Esophagus squamous epithelium (tissue), 4 donors: ENCODE data around the gene TSPAN15.

Source experiments
- CTCF ChIP-seq, 6 experiments: fragments of 450-650 bp in 4 of 6; fragments of 200-600 bp in 2 of 6; sonication (generic) in 2 of 6; IDR thresholded peaks; one replicate each; pipeline ENCODE4 v1.5.1; 2016 to 2019; ENCODE audit warnings: antibody characterized with exemption in 6 of 6, mild to moderate bottlenecking in 4 of 6, moderate library complexity in 4 of 6
- POLR2A ChIP-seq, 4 donors: fragments of 450-650 bp; IDR thresholded peaks; one replicate each; pipeline ENCODE4 v1.6.1; 2017; ENCODE audit warnings: antibody characterized with exemption in 4 of 4, mild to moderate bottlenecking in 4 of 4, moderate library complexity in 3 of 4

DNA sequence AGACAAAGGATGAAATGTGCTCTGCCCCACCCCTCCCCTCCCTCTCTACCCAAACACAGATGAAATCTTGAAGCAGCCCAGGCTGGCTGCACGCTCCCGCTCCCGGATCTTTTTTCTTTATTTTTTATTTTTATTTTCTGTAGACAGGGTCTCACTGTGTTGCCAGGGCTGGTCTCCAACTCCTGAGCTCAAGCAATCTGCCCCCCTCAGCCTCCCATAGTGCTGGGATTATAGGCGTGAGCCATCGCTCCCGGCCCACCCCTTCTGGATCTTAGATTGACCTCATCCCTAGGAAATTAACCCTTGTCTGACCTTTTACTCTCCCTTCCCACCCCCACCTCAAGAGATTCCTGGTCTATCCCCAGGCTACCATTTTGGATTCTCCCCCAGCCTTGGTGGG is 48.9 kb upstream of the TSPAN15 start:
- TF ChIP-seq CTCF (IDR thresholded peaks at IDR 0.05) (no peak), POLR2A (IDR thresholded peaks at IDR 0.05) (no peak)
